Keratinocyte (primary cell): Measurements from ENCODE around the gene MAST3. TPM values are rescaled to one million over a fixed set of nuclear protein-coding genes. Genes with fewer than 3 reads are reported as not detected.

Experiments used
- DNase-seq: peaks from one replicate; pipeline ENCODE4 v3.0.0-alpha.2; 2011; ENCODE audit warnings: low read depth, missing footprints, low spot score
- FAIRE-seq: peaks from 2 replicates; lab custom pipeline; 2011; peaks lifted over from hg19 to GRCh38; lab: Jason Lieb, UNC
- H2AFZ ChIP-seq: 2 replicates; pipeline ENCODE4 v1.6.0; 2012; ENCODE audit warnings: low read length, control low read depth, inconsistent platforms; ENCODE audit not compliant: control insufficient read depth
- H3K27ac ChIP-seq: 2 replicates; pipeline ENCODE4 v1.5.1; 2011; ENCODE audit warnings: low read length; ENCODE audit not compliant: control insufficient read depth, insufficient read depth
- H3K27me3 ChIP-seq: 3 replicates; pipeline ENCODE4 v1.6.0; 2011; ENCODE audit warnings: low read length; ENCODE audit not compliant: control insufficient read depth, insufficient read depth; ENCODE audit errors: extremely low read depth
- H3K36me3 ChIP-seq, 2 experiments: 2 replicates in 1 of 2; 3 replicates in 1 of 2; pipeline ENCODE4 v1.5.1; 2011; ENCODE audit warnings: low read length in 2 of 2, mild to moderate bottlenecking in 1 of 2; ENCODE audit not compliant: control insufficient read depth in 2 of 2, insufficient read depth in 2 of 2; ENCODE audit errors: extremely low read depth in 1 of 2
- H3K4me1 ChIP-seq: 3 replicates; pipeline ENCODE4 v1.5.1; 2011; ENCODE audit warnings: low read length; ENCODE audit not compliant: control insufficient read depth, insufficient read depth; ENCODE audit errors: extremely low read depth
- H3K4me2 ChIP-seq: 3 replicates; pipeline ENCODE4 v1.6.0; 2011; ENCODE audit warnings: low read depth, low read length; ENCODE audit not compliant: control insufficient read depth, insufficient read depth; ENCODE audit errors: extremely low read depth
- H3K4me3 ChIP-seq, 3 experiments: fragments of 200-600 bp in 1 of 3; sonication (generic) in 1 of 3; 2 replicates in 2 of 3; 3 replicates in 1 of 3; pipeline ENCODE4 v1.5.1; 2011 to 2016; ENCODE audit warnings: low read length in 3 of 3, mild to moderate bottlenecking in 3 of 3, control low read depth in 2 of 3, inconsistent platforms in 1 of 3, low read depth in 1 of 3, mixed read lengths in 1 of 3, mixed run types in 1 of 3, moderate library complexity in 1 of 3; ENCODE audit not compliant: control insufficient read depth in 2 of 3, insufficient read depth in 2 of 3; ENCODE audit errors: extremely low read depth in 1 of 3
- H3K79me2 ChIP-seq: 2 replicates; pipeline ENCODE4 v1.6.0; 2012; ENCODE audit warnings: low read length; ENCODE audit not compliant: control insufficient read depth, insufficient read depth
- H3K9ac ChIP-seq: 3 replicates; pipeline ENCODE4 v1.6.0; 2011; ENCODE audit warnings: low read length; ENCODE audit not compliant: control insufficient read depth, insufficient read depth; ENCODE audit errors: extremely low read depth
- H3K9me1 ChIP-seq: 3 replicates; pipeline ENCODE4 v1.6.0; 2011; ENCODE audit warnings: low read length; ENCODE audit not compliant: control insufficient read depth, insufficient read depth; ENCODE audit errors: extremely low read depth
- H3K9me3 ChIP-seq: 2 replicates; pipeline ENCODE4 v1.5.1; 2012; ENCODE audit warnings: low read depth, low read length; ENCODE audit not compliant: control insufficient read depth
- H4K20me1 ChIP-seq: 3 replicates; pipeline ENCODE4 v1.6.0; 2011; ENCODE audit warnings: low read length; ENCODE audit not compliant: control insufficient read depth, insufficient read depth; ENCODE audit errors: extremely low read depth
- CTCF ChIP-seq, 3 experiments: IDR thresholded peaks in 1 of 3; conservative IDR thresholded peaks in 1 of 3; optimal IDR thresholded peaks in 1 of 3; 2 replicates in 2 of 3; 3 replicates in 1 of 3; pipeline versions ENCODE3 to v1.5.1; 2011; ENCODE audit warnings: low read length in 3 of 3, mild to moderate bottlenecking in 3 of 3, moderate library complexity in 2 of 3, control low read depth in 1 of 3, inconsistent platforms in 1 of 3; ENCODE audit not compliant: insufficient read depth in 2 of 3; ENCODE audit errors: extremely low read depth in 1 of 3
- EZH2 ChIP-seq: IDR thresholded peaks from one replicate; pipeline ENCODE4 v1.6.1; 2012; ENCODE audit warnings: inconsistent platforms, mild to moderate bottlenecking, low read length, moderate library complexity
- dilution Hi-C: fragments of 300-500 bp; cut with MboI; formaldehyde crosslinking; loops from one replicate; pipeline ENCODE4 v1.7.0; 2020; ENCODE audit warnings: low sequenced_read_pairs; ENCODE audit not compliant: extremely low pct_ligation_motif_present
- polyA plus RNA-seq, 5 experiments: library from polyadenylated mRNA; depleted of rRNA in 3 of 5; stranded (reverse) in 3 of 5; stranded (forward) in 1 of 5; unstranded in 1 of 5; fragments of >200 nt; gene quantifications; 1 replicate in 1 of 5; 2 replicates in 3 of 5; 3 replicates in 1 of 5; pipeline versions ENCODE4 v1.2.1 to v1.2.3, GENCODE V29; 2011 to 2012; ENCODE audit warnings: missing spikeins in 2 of 5, low read depth in 1 of 5, low replicate concordance in 1 of 5

MAST3 gene
- polyA plus RNA-seq, 1 donor (not counting 4 experiments of a cell fraction or from before 2014, with no cell fraction given), result 0.73 TPM

GRCh38 chr19:18194181-18194530 lies 96.6 kb downstream of the MAST3 start:
- peak overlapping the region; percentile 83 to 89 (median 86) for H3K4me3 ChIP-seq
- DNase-seq (no peak), FAIRE-seq (no peak)
- H2AFZ ChIP-seq, result no peak overlapping the region
- peaks cover 4 to 9% of the 10 kb centered on the region in 2 experiments for H3K36me3 ChIP-seq
- peaks cover 6% of the 10 kb centered on the region for H3K79me2 ChIP-seq
- H3K4me1 ChIP-seq, result peaks cover 20% of the 10 kb centered on the region
- dilution Hi-C loops, result no loop called here
- TF ChIP-seq EZH2 (no peak), CTCF (optimal IDR thresholded peaks at IDR 0.05 in 1 of 3, IDR thresholded peaks at IDR 0.05 in 1 of 3, conservative IDR thresholded peaks at IDR 0.05 in 1 of 3; ENCODE audit: extremely low read depth in 1 of 3, insufficient read depth in 2 of 3, low read length in 3 of 3) (no peak)
- peak overlapping the region; percentile 98 for H3K4me2 ChIP-seq
- H3K9me1 ChIP-seq, result peaks cover 4% of the 10 kb centered on the region
- no peaks in the 10 kb centered on the region for H3K27me3 ChIP-seq
- H4K20me1 ChIP-seq, result no peaks in the 10 kb centered on the region
- peak overlapping the region; percentile 82 for H3K9ac ChIP-seq
- H3K27ac ChIP-seq, result no peak overlapping the region
- H3K9me3 ChIP-seq, result no peaks in the 10 kb centered on the region

- dilution Hi-C loops, result no loop called here
- Histone ChIP-seq H3K27ac (no peak overlapping the region), H3K4me3 (peak overlapping the region in 2 of 3 experiments; percentile 83 to 89), H3K36me3 (peaks cover 4 to 9% of the 10 kb centered on the region in 2 experiments), H3K4me1 (peaks cover 20% of the 10 kb centered on the region), H3K9ac (no peak overlapping the region), H3K9me1 (peaks cover 4% of the 10 kb centered on the region), H3K4me2 (peak overlapping the region; percentile 98), H2AFZ (no peak overlapping the region), H3K27me3 (no peaks in the 10 kb centered on the region), H3K9me3 (no peaks in the 10 kb centered on the region), H3K79me2 (peaks cover 6% of the 10 kb centered on the region), H4K20me1 (no peaks in the 10 kb centered on the region)
- no peak for TF ChIP-seq EZH2
- TF ChIP-seq CTCF (optimal IDR thresholded peaks at IDR 0.05 in 1 of 3, IDR thresholded peaks at IDR 0.05 in 1 of 3, conservative IDR thresholded peaks at IDR 0.05 in 1 of 3; ENCODE audit: extremely low read depth in 1 of 3, insufficient read depth in 2 of 3, low read length in 3 of 3), result no peak
- FAIRE-seq, result no peak
- no peak for DNase-seq
These were observed 97.1 kb downstream of the MAST3 start for GRCh38 chr19:18194554-18195238.
